Measurements from ENCODE around the gene INPP5D. TPM values are rescaled to one million over a fixed set of nuclear protein-coding genes. Genes with fewer than 3 reads are reported as not detected.

INPP5D gene
- total RNA-seq, 1 experiment from 2014 or later: 12.7 TPM

- no peaks in the 10 kb centered on the region for H3K23me2 ChIP-seq (ENCODE audit: insufficient read length, low read depth, low read length, poor library complexity, severe bottlenecking)
- Mint-ChIP-seq H3K4me1 (peaks cover 6 to 14% of the 10 kb centered on the region in 2 experiments), H3K27me3 (ENCODE audit: low read depth) (peaks cover 17% of the 10 kb centered on the region), H3K36me3 (ENCODE audit: insufficient read depth in 1 of 3, low read depth in 3 of 3) (peaks cover 9 to 24% (median 21%) of the 10 kb centered on the region in 3 experiments), H3K9me3 (peaks cover 16 to 17% of the 10 kb centered on the region in 2 experiments), H3K4me3 (no peak overlapping the region; a peak in 1 of 5 replicates), H3K27ac (peak overlapping the region in 1 of 3 experiments; percentile 59; a peak in 1 of 7 replicates)
- WGBS (ENCODE audit: extremely low coverage, insufficient read length, low lambda C conversion rate): no CpG with 5 or more reads among the region's 15 CpGs
- TF ChIP-seq, protein P1, sequence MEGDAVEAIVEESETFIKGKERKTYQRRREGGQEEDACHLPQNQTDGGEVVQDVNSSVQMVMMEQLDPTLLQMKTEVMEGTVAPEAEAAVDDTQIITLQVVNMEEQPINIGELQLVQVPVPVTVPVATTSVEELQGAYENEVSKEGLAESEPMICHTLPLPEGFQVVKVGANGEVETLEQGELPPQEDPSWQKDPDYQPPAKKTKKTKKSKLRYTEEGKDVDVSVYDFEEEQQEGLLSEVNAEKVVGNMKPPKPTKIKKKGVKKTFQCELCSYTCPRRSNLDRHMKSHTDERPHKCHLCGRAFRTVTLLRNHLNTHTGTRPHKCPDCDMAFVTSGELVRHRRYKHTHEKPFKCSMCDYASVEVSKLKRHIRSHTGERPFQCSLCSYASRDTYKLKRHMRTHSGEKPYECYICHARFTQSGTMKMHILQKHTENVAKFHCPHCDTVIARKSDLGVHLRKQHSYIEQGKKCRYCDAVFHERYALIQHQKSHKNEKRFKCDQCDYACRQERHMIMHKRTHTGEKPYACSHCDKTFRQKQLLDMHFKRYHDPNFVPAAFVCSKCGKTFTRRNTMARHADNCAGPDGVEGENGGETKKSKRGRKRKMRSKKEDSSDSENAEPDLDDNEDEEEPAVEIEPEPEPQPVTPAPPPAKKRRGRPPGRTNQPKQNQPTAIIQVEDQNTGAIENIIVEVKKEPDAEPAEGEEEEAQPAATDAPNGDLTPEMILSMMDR (conservative IDR thresholded peaks at IDR 0.05): no peak
- no peaks in the 10 kb centered on the region for H4K20me1 ChIP-seq (ENCODE audit: control insufficient read depth, insufficient read depth, insufficient read length)
- H2BK15ac ChIP-seq (ENCODE audit: low read depth, low read length): no peak overlapping the region
- H2BK5ac ChIP-seq (ENCODE audit: insufficient read length, low read length): no peak overlapping the region
- H3K9me3 ChIP-seq (ENCODE audit: control insufficient read depth, low read depth, low read length): no peaks in the 10 kb centered on the region
- H2BK120ac ChIP-seq (ENCODE audit: low read depth, low read length, poor library complexity, severe bottlenecking): no peak overlapping the region
- no peak overlapping the region for H3K4me2 ChIP-seq (ENCODE audit: insufficient read depth, insufficient read length, low read length)
- H3K27ac ChIP-seq (ENCODE audit: insufficient read length, low read depth, low read length): no peak overlapping the region
- H2AFZ ChIP-seq (ENCODE audit: low read length): no peak overlapping the region
- H3K79me2 ChIP-seq (ENCODE audit: insufficient read depth, low read length): no peaks in the 10 kb centered on the region
- H3K18ac ChIP-seq (ENCODE audit: insufficient read length, low read depth, low read length): no peak overlapping the region
- no peak overlapping the region for H2BK12ac ChIP-seq (ENCODE audit: insufficient read length, low read depth, low read length)
- H3K9ac ChIP-seq (ENCODE audit: extremely low read depth, insufficient read length, low read length): no peak overlapping the region
- no peak overlapping the region for H3K56ac ChIP-seq (ENCODE audit: insufficient read length, low read depth, low read length)
- no peaks in the 10 kb centered on the region for H3K4me1 ChIP-seq (ENCODE audit: insufficient read depth, low read length)
- H4K91ac ChIP-seq (ENCODE audit: insufficient read length, low read depth, low read length): no peak overlapping the region
- DNase-seq: no peak
- H3K14ac ChIP-seq (ENCODE audit: insufficient read depth, low read length): no peak overlapping the region
- H4K8ac ChIP-seq (replicated peaks; ENCODE audit: insufficient read length, low read depth, low read length): no peak overlapping the region
- no peaks in the 10 kb centered on the region for H3K79me1 ChIP-seq (ENCODE audit: insufficient read depth, low read depth, low read length, poor library complexity, severe bottlenecking)
- no peak overlapping the region for H4K5ac ChIP-seq (ENCODE audit: insufficient read length, low read depth, low read length)
- H3K4ac ChIP-seq (ENCODE audit: low read depth, low read length): no peak overlapping the region
- no peaks in the 10 kb centered on the region for H3K27me3 ChIP-seq (ENCODE audit: insufficient read depth, low read length)
- no peak overlapping the region for H3K23ac ChIP-seq (ENCODE audit: insufficient read length, low read depth, low read length)
- no peak overlapping the region for H2BK20ac ChIP-seq (ENCODE audit: low read depth, low read length, poor library complexity, severe bottlenecking)
- no peak overlapping the region for H2AK5ac ChIP-seq (ENCODE audit: insufficient read length, low read length)
- no peak overlapping the region for H3T11ph ChIP-seq (ENCODE audit: low read length)
These were observed 141.3 kb downstream of the INPP5D start for GRCh38 chr2:233201258-233202013.
